Activated CD4-positive, alpha-beta T cell treated with anti-CD3 and anti-CD28 coated beads, Interleukin-2, amount 50 U/mL, for 24 hours (primary cell): ENCODE measurements around the gene DGCR6L.
A peak's percentile ranks its signal among the peaks of the same experiment; 100 is the strongest.
"Not testable (repeated sequence)": the region's sequence is repeated elsewhere in the genome, so short reads cannot be mapped to it uniquely, and the experiment has no call there.

Experiments
- DNase-seq, 2 donors: peaks; one replicate each; pipeline ENCODE4 v3.0.0-alpha.2; 2020; ENCODE audit warnings: low read depth in 1 of 2, low spot score in 1 of 2

The DGCR6L gene

DNA sequence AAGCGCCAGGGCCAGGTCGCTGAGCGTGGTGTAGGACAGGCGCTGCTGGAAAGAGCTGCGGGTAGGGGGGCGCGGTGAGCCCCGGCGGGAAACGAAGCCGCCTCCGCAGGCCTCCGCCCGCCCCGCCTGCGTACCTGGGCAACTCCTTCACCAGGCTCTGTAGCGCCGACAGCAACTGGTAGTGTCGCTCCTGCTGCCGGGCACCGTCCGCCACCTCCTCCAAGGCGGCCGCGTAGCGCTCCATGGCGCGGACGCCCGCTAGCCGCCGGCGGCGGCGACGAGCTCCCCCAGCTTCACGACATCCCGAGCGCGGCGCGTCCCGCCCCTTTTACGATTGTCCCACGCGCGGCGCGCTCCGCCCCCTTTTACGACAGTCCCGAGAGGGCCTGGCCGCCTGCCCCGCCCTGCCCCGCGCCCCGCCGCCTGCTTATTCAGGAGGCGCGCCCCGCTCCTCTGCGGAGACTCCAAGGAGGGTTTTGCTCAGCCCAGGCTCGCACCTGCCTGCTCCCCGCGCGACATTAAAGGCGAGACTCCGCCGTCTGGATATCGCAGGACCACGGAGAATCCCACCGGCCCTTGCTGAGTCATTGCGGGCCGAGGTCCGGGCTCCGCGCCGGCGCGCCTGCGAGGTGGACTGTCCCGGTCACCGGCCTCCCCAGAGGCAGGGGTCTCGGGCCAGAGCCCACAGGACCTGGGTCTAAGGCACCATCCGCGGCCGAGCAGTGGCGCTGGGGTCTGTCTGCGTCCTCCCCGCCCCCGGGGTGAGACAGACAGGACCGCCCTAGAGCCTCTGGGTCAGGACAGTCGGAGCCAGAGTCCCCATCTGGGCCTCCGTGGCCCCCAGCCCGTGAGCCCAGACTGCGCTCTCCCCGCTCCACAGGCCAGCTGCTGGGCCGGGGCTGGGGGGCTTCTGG is at the start of gene DGCR6L:
TSS of gene DGCR6L (minus strand) at position 316 of the 914 bp plus-strand sequence. CDS start at position 244, 72 bp downstream.
- peak; percentile 94 to 96 for DNase-seq

DNA sequence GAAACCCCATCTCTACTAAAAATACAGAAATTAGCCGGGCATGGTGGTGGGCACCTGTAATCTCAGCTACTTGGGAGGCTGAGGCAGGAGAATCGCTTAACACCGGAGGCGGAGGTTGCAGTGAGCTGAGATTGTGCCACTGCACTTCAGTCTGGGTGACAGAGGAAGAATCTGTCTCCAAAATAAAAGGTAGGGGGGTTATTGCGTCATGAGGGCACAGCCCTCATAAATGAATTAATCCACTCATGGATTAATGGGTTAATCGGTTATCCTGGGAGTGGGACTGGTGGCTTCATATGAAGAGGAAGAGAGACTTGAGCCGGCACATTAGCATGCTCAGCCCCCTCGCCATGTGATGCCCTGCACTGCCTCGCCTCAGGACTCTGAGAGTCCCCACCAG is 49.0 kb upstream of the DGCR6L start:
- not testable (repeated sequence) for DNase-seq

DNA sequence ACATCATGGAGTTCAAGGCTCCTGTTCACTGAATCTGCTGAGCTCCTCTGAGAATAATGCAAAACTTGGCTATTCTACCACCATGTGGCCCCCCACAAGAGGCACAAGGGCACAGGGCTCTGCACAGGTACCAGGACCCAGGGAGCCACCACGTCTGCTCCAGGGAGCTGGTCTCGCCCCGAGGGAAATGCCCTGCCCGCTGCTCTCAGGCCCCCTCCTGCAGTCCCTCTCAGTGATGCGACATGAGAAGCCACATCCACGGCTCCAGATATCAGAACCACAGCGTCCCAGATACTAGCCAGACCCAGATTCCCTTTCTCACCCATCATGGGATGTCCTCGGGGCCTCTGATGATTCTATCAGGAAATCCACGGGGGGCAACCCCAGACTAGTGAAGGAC is 47.0 kb upstream of the DGCR6L start:
- DNase-seq = not testable (repeated sequence)

DNA sequence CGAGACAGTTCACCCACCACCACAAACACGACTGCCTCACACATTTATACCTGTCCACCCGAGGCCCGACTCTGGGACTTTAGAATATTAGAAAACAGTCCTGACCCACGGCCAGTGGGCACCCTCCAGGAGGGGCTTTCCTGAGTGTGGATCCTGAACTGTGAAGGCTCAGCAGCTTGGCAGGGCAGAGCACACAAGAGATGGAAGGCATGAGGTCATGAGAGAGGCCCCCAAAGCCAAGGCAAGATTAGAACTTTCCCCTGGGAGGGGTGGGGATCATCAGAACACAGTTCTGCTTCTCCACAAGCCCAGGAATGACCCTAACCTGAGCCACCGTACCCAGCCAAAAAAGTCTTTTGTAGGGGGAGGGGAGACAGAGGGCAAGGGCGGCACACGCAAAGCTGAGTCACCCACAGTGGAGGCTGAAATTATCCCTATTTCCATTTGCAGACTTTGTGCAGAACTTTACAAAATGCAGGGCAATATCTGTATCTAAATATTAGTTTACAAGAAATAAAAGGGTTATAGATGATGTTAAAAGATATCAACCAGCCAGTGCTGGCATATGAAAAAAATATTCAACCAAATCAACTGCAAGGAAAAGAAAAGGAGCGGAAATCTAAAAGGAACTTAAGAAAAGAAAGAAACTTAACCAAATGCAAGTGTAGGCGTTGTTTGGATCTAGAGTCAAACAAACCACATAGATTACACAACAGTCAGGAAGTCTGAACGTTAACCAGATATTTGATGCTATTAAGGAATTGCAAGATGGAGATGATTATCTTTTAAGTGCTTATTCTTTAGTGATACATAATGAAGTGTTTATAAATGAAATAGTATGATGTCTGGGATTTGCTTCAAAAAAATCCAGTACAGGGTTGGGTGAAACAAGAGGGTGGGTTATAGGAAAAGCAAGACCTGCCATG is 44.7 kb upstream of the DGCR6L start:
- DNase-seq = not testable (repeated sequence)

DNA sequence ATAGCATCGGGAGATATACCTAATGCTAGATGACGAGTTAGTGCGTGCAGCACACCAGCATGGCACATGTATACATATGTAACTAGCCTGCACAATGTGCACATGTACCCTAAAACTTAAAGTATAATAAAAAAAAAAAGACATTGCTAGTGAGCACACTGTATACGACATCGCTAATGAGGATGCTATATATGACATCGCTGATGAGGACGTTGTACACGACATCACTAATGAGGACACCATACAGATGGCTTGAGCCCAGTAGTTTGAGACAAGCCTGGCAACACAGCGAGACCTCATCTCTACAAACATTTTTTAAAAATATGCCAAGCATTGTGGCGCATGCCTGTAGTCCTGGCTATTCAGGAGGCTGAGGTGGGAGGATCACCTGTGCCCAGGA is 42.5 kb upstream of the DGCR6L start:
- DNase-seq = not testable (repeated sequence)

DNA sequence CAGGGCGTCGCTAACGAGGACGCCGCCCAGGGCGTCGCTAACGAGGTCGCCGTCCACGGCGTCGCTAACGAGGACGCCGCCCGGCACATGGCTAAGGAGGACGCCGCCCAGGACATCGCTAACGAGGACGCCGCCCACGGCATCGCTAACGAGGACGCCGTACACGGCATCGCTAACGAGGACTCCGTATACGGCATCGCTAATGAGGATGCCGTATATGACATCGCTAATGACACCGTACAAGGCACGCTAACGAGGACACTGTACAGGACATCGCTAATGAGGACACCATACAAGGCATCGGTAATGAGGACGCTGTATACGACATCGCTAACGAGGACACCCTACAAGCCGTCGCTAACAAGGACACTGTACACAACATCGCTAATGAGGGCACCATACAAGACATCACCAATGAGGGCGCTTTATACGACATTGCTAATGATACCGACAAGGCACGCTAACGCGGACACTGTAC is 41.9 kb upstream of the DGCR6L start:
- DNase-seq = not testable (repeated sequence)

DNA sequence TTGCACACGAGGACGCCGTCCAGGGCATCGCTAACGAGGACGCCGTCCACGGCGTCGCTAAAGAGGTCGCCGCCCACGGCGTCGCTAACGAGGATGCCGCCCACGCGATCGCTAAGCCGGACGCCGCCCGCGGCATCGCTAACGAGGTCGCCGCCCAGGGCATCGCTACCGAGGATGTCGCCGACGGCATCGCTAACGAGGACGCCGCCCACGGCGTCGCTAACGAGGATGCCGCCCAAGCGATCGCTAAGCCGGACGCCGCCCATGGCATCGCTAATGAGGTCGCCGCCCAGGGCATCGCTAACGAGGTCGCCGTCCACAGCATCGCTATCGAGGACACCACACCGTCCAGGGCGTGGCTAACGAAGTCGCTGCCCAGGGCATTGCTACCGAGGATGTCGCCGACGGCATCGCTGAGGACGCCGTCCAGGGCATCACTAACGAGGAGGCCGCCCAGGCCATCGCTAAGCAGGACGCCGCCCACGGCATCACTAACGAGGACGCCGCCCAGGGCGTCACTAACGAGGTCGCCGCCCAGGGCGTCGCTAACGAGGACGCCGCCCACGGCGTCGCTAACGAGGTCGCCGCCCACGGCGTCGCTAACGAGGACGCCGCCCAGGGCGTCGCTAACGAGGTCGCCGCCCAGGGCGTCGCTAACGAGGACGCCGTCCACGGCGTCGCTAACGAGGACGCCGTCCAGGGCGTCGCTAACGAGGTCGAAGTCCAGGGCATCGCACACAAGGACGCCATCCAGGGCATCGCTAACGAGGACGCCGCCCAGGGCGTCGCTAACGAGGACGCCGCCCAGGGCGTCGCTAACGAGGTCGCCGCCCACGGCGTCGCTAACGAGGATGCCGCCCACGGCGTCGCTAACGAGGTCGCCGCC is 41.2 kb upstream of the DGCR6L start:
- DNase-seq = not testable (repeated sequence)

DNA sequence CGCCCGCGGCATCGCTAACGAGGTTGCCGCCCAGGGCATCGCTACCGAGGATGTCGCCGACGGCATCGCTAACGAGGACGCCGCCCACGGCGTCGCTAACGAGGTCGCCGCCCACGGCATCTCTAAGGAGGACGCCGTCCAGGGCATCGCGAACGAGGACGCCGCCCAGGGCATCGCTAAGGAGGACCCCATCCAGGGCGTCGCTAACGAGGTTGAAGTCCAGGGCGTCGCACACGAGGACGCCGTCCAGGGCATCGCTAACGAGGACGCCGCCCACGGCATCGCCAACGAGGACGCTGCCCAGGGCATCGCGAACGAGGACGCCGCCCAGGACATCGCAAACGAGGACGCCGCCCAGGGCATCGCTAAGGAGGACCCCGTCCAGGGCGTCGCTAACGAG is 40.4 kb upstream of the DGCR6L start:
- not testable (repeated sequence) for DNase-seq

DNA sequence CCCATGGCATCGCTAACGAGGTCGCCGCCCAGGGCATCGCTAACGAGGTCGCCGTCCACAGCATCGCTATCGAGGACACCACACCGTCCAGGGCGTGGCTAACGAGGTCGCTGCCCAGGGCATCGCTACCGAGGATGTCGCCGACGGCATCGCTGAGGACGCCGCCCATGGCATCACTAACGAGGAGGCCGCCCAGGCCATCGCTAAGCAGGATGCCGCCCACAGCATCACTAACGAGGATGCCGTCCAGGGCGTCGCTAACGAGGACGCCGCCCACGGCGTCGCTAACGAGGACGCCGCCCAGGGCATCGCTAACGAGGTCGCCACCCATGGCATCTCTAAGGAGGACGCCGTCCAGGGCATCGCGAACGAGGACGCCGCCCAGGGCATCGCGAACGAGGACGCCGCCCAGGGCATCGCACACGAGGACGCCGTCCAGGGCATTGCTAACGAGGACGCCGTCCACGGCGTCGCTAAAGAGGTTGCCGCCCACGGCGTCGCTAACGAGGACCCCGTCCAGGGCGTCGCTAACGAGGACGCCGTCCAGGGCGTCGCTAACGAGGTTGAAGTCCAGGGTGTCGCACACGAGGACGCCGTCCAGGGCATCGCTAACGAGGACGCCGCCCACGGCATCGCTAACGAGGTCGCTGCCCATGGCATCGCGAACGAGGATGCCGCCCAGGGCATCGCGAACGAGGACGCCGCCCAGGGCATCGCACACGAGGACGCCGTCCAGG is 38.8 kb upstream of the DGCR6L start:
- not testable (repeated sequence) for DNase-seq

DNA sequence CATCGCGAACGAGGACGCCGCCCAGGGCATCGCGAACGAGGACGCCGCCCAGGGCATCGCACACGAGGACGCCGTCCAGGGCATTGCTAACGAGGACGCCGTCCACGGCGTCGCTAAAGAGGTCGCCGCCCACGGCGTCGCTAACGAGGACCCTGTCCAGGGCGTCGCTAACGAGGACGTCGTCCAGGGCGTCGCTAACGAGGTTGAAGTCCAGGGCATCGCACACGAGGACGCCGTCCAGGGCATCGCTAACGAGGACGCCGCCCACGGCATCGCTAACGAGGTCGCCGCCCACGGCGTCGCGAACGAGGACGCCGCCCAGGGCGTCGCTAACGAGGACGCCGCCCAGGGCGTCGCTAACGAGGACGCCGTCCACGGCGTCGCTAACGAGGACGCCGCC is 38.1 kb upstream of the DGCR6L start:
- DNase-seq = not testable (repeated sequence)

DNA sequence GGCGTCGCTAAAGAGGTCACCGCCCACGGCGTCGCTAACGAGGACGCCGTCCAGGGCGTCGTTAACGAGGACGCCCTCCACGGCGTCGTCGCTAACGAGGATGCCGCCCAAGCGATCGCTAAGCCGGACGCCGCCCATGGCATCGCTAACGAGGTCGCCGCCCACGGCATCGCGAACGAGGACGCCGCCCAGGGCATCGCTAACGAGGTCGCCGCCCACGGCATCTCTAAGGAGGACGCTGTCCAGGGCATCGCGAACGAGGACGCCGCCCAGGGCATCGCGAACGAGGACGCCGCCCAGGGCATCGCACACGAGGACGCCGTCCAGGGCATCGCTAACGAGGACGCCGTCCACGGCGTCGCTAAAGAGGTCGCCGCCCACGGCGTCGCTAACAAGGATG is 37.0 kb upstream of the DGCR6L start:
- DNase-seq = not testable (repeated sequence)

DNA sequence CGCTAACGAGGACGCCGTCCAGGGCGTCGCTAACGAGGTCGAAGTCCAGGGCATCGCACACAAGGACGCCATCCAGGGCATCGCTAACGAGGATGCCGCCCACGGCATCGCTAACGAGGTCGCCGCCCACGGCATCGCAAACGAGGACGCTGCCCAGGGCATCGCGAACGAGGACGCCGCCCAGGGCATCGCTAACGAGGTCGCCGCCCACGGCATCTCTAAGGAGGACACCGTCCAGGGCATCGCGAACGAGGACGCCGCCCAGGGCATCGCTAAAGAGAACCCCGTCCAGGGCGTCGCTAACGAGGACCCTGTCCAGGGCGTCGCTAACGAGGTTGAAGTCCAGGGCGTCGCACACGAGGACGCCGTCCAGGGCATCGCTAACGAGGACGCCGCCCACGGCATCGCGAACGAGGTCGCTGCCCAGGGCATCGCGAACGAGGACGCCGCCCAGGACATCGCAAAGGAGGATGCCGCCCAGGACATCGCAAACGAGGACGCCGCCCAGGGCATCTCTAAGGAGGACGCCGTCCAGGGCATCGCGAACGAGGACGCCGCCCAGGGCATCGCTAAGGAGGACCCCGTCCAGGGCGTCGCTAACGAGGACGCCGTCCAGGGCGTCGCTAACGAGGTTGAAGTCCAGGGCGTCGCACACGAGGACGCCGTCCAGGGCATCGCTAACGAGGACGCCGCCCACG is 36.2 kb upstream of the DGCR6L start:
- not testable (repeated sequence) for DNase-seq

DNA sequence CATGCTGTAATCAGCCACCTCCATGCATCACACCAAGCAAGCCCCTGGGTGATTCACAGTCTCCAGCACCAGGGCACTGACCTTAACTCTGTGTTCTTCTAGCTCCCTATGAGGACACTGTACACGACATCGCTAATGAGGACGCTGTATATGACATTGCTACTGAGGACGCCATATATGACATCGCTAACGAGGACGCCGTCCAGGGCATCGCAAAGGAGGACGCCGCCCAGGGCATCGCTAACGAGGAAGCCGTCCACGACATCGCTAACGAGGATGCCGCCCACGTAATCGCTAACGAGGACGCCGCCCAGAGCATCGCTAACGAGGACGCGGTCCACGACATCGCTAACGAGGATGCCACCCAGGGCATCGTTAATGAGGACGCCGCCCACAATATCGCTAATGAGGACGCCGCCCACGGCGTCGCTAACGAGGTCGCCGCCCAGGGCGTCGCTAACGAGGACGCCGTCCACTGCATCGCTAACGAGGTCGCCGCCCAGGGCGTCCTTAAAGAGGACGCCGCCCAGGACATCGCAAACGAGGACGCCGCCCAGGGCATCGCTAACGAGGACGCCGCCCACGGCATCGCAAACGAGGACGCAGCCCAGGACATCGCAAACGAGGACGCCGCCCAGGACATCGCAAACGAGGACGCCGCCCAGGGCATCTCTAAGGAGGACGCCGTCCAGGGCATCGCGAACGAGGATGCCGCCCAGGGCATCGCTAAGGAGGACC is 34.5 kb upstream of the DGCR6L start:
- no peak for DNase-seq

DNA sequence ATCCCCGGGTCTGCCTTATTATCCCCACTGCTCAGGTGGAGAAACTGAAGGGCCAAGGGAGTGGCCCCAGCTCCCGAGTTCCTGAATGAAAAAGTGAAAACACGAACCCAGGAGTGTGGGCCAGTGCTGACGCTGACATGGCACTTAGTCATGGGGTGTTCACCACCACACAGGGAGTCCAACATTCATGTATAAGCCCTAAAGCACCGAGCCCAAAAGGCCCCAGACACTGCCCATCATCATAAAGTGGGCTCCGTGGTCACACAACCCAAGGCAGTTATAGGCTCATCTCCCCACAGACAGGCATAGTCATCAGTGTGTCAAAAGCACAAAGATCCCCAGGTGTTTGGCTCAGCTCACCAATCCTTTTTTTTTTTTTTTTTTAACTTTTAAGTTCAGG is 32.7 kb upstream of the DGCR6L start:
- DNase-seq = not testable (repeated sequence)

DNA sequence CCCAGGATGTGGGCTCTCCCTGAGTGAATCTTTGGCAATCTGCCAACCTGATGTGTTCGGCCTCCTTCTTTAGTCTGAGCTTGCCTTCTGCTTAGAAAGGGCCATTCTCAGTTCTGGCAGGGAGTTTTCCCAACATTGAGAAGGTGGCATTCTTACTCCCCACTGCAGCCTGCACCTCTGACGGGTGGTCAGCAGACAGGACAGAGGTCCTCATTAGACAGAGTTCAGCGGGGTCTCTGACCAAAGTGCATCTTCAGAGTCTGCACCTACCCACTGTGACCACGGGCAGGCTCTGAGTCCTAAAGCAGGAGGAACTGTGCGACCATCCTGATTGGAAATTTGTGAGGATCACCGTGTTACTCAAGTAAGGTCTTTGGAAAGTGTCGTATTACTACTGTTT is 26.7 kb upstream of the DGCR6L start:
- DNase-seq = not testable (repeated sequence)

DNA sequence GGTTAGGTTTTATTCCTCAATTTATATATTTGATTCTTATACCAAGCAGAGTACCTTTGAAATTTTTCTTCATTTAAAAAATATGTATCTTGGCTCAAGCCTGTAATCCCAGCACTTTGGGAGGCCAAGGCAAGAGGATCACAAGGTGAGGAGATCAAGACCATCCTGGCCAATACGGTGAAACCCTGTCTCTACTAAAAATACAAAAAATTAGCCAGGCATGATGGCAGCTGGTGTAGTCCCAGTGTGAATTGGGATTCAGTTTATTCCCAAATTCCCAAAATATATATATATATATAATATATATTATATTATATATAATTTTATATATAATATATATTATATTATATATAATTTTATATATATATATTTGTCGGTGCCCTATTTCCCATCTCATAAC is 18.4 kb upstream of the DGCR6L start:
- not testable (repeated sequence) for DNase-seq

DNA sequence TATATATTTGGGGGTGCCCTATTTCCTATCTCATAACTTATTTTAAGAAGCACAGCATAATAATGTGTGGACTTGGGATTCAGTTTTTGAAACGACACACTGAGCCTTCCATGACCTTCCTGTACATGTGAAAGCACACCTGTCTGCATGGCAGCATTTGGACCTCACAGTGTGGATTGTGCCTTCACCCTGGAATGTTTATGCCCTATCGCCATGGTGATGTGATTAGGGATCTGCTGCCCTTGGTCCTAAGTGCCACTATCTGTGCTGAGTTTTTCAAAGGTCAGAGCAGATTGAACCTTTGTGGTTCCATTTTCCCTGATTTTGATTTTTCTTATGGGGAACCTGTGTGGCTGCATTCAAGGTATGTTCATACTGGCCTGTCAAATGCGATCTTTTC is 17.9 kb upstream of the DGCR6L start:
- DNase-seq = not testable (repeated sequence)

DNA sequence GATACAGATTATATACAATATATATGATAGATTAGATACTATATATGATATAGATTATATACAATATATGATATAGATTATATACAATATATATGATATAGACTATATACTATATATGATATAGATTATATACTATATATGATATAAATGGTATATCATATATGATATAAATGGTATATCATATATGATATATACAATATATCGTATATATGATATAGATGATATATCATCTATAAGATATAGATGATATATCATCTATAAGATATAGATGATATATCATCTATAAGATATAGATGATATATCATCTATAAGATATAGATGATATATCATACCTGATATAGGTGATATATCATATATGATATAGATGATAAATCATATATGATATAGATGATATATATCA is 16.7 kb upstream of the DGCR6L start:
- DNase-seq = not testable (repeated sequence)

DNA sequence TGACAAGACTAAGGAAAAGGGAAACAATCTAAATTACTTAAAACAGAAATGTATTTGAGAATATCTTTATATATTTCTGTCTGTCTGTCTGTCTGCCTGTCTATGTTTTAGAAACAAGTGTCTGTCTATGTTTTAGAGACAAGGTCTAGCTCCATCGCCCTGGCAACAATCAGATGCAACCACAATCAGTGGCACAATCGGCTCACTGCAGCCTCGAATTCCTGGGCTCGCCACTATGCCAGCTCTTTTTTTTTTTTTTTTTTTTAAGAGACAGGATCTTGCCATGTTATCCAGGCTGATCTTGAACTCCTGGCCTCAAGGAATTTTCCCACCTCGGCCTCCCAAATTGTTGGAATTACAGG is 8.7 kb upstream of the DGCR6L start:
- DNase-seq = not testable (repeated sequence)
